ENCODE results near the gene C2CD4C. TPM values are rescaled to one million over a fixed set of nuclear protein-coding genes. Genes with fewer than 3 reads are reported as not detected.
A peak's percentile ranks its signal among the peaks of the same experiment; 100 is the strongest.
"Not testable (repeated sequence)": the region's sequence is repeated elsewhere in the genome, so short reads cannot be mapped to it uniquely, and the experiment has no call there.

C2CD4C gene
- total RNA-seq, 1 experiment from 2014 or later = 9.2 TPM

GRCh38 chr19:427675-428074, 18.7 kb upstream of the C2CD4C start:
- H3K36me3 ChIP-seq (replicated peaks; ENCODE audit: control insufficient read depth, insufficient read depth, low read length); DNase-seq; H3K27me3 ChIP-seq (ENCODE audit: control insufficient read depth, insufficient read depth, low read length); H3K4me3 ChIP-seq (ENCODE audit: insufficient read depth, low read depth, low read length): not testable (repeated sequence)

DNA sequence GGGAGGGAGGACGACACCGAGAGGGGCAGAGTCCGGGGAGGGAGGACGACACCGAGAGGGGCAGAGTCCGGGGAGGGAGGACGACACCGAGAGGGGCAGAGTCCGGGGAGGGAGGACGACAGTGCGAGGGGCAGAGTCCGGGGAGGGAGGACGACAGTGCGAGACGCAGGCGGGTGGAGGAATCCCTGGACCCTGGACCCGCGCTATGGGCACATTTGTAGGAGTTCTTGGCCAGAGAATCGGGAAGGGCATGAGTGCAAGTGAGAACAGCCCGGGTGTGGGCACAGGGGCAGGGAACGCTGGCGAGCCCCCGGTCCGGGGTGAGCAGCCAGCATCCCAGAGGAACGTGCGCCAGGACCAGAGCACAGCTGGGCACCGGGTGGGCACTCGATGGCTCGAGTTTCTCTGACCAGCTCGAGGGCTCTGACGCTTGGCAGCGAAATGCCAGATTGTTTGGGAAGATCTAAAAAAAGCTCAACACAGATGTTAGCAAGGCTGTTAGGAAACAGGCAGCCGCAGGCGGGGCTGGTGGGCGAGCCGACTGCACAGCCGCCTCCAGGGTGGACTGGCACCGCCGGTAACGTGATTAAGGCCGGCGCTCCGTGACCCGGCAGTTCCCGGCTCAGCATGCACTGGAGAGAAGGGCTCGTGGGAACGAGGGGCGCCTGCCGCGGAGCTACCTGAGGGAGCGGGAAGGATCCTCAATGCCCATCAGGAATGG, 17.9 kb upstream of the C2CD4C start:
- DNase-seq = peak; percentile 83
- H3K27me3 ChIP-seq (ENCODE audit: control insufficient read depth, insufficient read depth, low read length) = no peaks in the 10 kb centered on the region
- H3K36me3 ChIP-seq (replicated peaks; ENCODE audit: control insufficient read depth, insufficient read depth, low read length) = no peaks in the 10 kb centered on the region
- no peak overlapping the region for H3K4me3 ChIP-seq (ENCODE audit: insufficient read depth, low read depth, low read length)

GRCh38 chr19:425056-425455, 16.1 kb upstream of the C2CD4C start:
- no peak overlapping the region for H3K4me3 ChIP-seq (ENCODE audit: insufficient read depth, low read depth, low read length)
- no peak for DNase-seq
- H3K36me3 ChIP-seq (replicated peaks; ENCODE audit: control insufficient read depth, insufficient read depth, low read length) = no peaks in the 10 kb centered on the region
- no peaks in the 10 kb centered on the region for H3K27me3 ChIP-seq (ENCODE audit: control insufficient read depth, insufficient read depth, low read length)

- Histone ChIP-seq H3K27me3 (ENCODE audit: control insufficient read depth, insufficient read depth, low read length) (no peaks in the 10 kb centered on the region), H3K4me3 (ENCODE audit: insufficient read depth, low read depth, low read length) (no peak overlapping the region), H3K36me3 (replicated peaks; ENCODE audit: control insufficient read depth, insufficient read depth, low read length) (no peaks in the 10 kb centered on the region)
- DNase-seq = no peak
Measured at GRCh38 chr19:424546-424945, 15.6 kb upstream of the C2CD4C start.

DNA sequence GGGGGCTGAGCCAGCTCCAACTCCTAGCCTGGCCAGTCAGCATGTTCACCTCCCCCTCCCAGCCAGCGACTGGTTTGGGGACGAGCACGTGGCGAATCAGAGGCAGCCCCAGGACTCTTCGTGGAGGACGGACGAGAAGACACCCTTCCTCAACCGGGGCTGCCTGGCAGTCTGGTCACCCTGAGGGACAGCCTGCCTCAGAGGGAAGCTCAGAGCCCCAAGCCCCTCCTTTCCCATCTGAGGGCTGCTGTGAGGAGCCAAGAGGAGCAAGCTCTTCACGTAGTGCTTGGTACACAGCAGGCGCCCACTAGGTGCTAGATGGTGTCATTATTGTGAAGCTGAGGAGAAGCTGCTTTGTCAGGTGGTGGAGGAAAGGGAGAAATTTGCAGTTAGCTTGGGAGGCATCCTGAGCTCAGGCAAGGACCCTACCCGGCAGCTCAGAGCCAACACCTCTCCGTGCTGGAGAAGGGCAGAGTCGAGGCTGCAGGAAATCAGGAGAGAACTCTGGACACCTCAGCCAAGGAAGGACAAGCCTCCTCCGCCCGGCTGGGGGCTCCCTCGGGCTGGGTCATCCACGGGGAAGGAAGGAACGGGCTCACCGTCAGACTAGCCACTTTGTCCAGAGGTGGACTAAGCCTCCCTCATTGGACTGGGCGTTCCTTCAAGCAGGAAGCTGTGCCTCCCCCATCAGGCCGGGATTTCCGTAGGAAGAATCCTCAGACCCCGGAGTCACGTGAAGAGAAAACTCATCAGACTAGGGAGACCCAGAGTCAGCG, 14.9 kb upstream of the C2CD4C start:
- no peaks in the 10 kb centered on the region for H3K27me3 ChIP-seq (ENCODE audit: control insufficient read depth, insufficient read depth, low read length)
- no peak for DNase-seq
- no peaks in the 10 kb centered on the region for H3K36me3 ChIP-seq (replicated peaks; ENCODE audit: control insufficient read depth, insufficient read depth, low read length)
- no peak overlapping the region for H3K4me3 ChIP-seq (ENCODE audit: insufficient read depth, low read depth, low read length)

DNA sequence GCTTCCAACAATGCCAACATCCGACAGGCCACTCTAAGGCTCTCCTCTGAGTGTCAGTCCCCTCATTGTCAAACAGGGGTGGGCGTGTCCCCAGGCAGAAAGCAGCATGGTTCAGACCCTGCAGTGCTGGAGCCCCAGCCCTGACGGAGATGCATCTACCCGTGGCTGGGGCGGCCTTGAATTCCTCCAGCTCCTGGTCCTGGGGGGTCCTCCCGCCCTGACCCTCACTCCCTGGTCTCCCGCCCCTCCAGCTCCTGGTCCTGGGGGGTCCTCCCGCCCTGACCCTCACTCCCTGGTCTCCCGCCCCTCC, 13.9 kb upstream of the C2CD4C start:
- peak; percentile 76 for DNase-seq
- not testable (repeated sequence) for H3K4me3 ChIP-seq (ENCODE audit: insufficient read depth, low read depth, low read length); H3K27me3 ChIP-seq (ENCODE audit: control insufficient read depth, insufficient read depth, low read length); H3K36me3 ChIP-seq (replicated peaks; ENCODE audit: control insufficient read depth, insufficient read depth, low read length)

DNA sequence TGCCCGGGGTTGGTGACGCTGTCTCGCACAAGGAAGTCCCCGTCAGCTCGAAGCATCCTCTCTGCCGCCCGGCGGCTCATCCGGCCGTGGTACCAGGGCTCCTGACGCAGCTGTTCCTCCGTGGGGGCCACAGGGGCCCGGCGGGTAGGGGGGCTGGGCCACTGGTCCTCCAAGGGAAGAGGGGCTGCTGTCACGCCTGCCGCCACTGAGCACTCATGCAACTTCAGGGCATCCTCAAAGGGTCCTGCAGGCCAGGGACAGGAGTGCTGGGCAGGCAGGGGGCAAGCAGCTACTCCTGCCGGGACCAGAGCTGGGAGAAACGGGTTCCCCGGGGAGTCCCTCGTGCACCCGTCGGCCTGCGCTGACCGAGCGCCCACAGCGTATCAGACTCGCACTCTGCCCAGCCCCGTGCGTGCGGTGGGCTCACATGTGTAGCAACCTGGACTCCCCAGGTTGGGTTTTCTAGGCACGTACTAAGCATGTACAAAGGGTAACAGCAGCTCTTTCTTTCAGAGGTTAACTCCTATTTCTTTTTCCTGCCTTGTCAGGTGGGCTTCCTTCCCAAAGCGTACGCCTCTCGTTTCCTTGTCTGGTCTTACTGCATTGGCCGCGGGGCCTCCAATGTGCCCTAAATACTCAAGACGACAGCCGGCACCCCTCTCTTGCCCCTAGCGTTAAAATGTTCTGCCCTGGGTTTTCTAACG, 13.4 kb upstream of the C2CD4C start:
- no peaks in the 10 kb centered on the region for H3K27me3 ChIP-seq (ENCODE audit: control insufficient read depth, insufficient read depth, low read length)
- DNase-seq = no peak
- H3K4me3 ChIP-seq (ENCODE audit: insufficient read depth, low read depth, low read length) = no peak overlapping the region
- no peaks in the 10 kb centered on the region for H3K36me3 ChIP-seq (replicated peaks; ENCODE audit: control insufficient read depth, insufficient read depth, low read length)

- H3K27me3 ChIP-seq (ENCODE audit: control insufficient read depth, insufficient read depth, low read length) = no peaks in the 10 kb centered on the region; the same call in 1 of the 2 replicates
- H3K36me3 ChIP-seq (replicated peaks; ENCODE audit: control insufficient read depth, insufficient read depth, low read length) = no peaks in the 10 kb centered on the region
- H3K4me3 ChIP-seq (ENCODE audit: insufficient read depth, low read depth, low read length) = no peak overlapping the region
- DNase-seq = no peak
Measured at GRCh38 chr19:419721-420515, 11.0 kb upstream of the C2CD4C start.

GRCh38 chr19:418761-419671, 10.1 kb upstream of the C2CD4C start:
- no peak for DNase-seq
- no peaks in the 10 kb centered on the region for H3K36me3 ChIP-seq (replicated peaks; ENCODE audit: control insufficient read depth, insufficient read depth, low read length)
- H3K4me3 ChIP-seq (ENCODE audit: insufficient read depth, low read depth, low read length) = no peak overlapping the region
- H3K27me3 ChIP-seq (ENCODE audit: control insufficient read depth, insufficient read depth, low read length) = no peaks in the 10 kb centered on the region; the same call in 1 of the 2 replicates

DNA sequence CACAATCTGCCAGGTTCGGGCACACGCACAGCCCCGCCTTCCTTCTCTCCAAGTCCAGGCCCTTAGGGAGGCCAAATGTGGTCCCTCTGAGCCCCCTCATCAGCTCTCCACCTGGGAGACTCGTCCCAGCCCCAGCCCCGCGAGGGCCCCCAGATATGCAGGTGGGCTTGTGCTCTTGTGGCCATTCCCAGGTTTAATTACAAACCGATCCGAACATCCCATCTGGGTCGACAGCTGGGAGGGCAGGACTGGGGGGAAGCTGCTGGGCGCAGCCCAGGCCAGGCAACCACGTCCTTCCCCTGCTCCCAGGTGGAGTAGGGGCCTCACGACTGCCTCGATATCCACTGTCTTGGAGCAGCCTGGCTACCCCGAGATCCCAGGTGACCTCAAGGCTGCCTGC, 7.5 kb upstream of the C2CD4C start:
- no peaks in the 10 kb centered on the region; the same call in 1 of the 2 replicates for H3K27me3 ChIP-seq (ENCODE audit: control insufficient read depth, insufficient read depth, low read length)
- DNase-seq = no peak
- H3K36me3 ChIP-seq (replicated peaks; ENCODE audit: control insufficient read depth, insufficient read depth, low read length) = no peaks in the 10 kb centered on the region
- H3K4me3 ChIP-seq (ENCODE audit: insufficient read depth, low read depth, low read length) = no peak overlapping the region

GRCh38 chr19:415292-415691, 6.3 kb upstream of the C2CD4C start:
- no peak overlapping the region for H3K4me3 ChIP-seq (ENCODE audit: insufficient read depth, low read depth, low read length)
- peaks cover under 1% of the 10 kb centered on the region for H3K27me3 ChIP-seq (ENCODE audit: control insufficient read depth, insufficient read depth, low read length)
- no peak for DNase-seq

DNA sequence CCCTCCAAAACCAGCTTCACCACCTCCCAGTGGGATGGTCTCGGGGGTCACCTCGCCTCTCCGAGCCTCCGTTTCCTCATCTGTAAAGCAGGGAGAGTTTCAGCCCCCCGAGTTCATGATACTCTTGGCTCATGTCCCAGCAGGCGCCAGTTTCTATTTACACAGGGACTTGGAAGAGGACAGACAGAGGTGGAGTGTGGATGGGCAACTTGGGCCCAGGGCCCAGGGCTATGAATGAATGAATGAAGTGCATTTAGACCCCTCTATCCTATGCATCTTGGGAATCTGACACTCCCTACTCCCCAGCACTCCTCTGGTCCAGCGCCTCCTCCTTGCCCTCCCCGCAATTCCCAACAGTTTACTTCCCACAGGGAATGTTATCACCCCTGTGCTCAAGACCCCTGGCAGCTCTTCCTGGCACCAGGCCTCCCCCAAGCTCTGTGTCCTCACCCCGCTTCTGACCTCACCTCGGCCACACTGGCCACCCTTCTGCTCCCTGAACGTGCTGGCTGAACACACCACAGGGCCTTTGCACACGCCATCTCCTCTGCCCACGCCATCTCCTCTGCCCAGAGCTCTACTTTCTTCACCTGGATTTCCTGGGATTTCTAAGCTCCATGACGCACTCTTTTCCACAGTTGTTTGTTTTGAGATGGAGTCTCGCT, 4.9 kb upstream of the C2CD4C start:
- no peak overlapping the region for H3K4me3 ChIP-seq (ENCODE audit: insufficient read depth, low read depth, low read length)
- peaks cover 10% of the 10 kb centered on the region for H3K27me3 ChIP-seq (ENCODE audit: control insufficient read depth, insufficient read depth, low read length)
- no peak for DNase-seq
- H3K36me3 ChIP-seq (replicated peaks; ENCODE audit: control insufficient read depth, insufficient read depth, low read length) = no peaks in the 10 kb centered on the region

More at GRCh38 chr19:415292-415691, 6.3 kb upstream of the C2CD4C start:
- H3K36me3 ChIP-seq (replicated peaks; ENCODE audit: control insufficient read depth, insufficient read depth, low read length) = no peaks in the 10 kb centered on the region

Data from H7 (cell line).